HG03025 (cell line): ENCODE data around the gene LARP4B.

Experiments used
- ATAC-seq: cut with Tn5 transposase; IDR thresholded peaks from one replicate; pipeline ENCODE4 v1.9.1; 2021; ENCODE audit warnings: mild to moderate bottlenecking, moderate library complexity; ENCODE audit not compliant: unreplicated experiment, low FRiP score

LARP4B gene

DNA sequence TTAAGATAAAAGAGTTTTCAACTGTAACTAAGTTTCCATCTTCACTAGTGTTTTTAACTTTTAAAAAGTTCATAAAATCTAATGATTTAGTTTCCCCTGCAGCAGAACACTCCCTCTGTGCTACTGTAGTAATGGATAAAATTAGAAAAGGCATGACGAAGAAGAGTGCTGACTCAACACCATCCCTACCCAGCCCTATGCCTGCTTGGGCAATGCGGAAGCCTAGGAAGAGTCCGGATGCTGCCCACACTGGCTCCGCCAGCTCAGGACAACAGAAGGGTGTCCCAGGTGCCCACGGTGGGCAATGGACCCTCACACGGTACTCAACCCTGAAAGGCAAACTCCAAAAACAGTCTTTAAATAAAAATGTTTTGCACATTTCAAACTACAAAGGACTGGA is 118.2 kb downstream of the LARP4B start:
- ATAC-seq = no peak

DNA sequence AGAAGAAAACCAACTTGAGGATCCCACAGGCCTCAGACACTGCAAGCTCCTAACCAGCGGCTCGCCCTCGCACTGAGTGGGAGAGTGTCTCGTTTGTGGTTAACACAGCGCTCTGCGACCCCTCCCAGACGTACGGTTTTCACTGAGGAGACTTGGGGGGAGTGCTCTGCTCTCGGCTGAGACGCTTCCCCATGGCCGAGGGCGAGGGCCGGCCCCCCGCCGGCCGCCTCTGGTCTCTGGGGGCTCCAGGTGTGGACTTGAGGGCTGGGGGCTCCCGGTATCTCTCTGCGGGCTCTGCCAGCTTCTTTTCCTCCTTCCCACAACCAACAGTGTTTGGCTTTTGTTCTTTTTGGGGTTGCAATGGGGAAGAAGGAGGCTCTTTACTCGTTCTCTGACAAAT is 118.7 kb downstream of the LARP4B start:
- no peak for ATAC-seq

DNA sequence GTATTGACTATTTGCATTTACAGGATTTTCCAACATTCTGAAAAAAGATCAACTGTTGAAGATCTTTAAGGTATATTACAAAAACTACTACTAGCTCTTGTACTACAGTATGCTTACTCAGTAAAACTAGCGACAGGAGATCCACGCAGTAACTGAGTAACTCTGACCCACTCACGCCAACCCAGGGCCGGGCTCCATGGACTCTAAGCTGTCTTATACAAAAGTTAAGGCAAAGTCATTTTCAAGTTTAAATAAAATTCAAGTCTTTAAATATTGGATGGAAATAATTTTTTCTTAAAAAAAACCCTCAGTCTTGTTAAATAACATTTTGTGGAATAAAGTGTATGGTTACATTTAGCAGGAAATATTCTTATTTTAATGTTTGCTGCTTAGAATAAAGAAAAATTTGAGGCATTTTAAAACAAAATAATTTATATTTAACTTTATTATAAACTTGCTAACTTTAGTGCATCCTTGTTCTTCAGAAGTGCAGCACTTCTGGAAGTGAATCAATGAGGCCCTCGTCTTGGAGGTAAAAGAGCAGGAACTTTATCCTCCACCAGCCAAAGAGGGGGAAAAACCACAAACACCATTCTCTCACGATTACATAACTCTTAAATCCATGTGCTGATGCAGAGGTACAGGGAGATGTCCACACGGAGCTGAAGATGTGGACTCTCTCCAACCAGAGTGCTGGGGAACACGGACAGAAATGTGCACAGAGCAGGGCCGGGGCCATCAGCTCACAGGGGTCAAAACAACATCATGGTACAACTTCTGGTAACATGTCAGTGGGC is 119.9 kb downstream of the LARP4B start:
- ATAC-seq = no peak

DNA sequence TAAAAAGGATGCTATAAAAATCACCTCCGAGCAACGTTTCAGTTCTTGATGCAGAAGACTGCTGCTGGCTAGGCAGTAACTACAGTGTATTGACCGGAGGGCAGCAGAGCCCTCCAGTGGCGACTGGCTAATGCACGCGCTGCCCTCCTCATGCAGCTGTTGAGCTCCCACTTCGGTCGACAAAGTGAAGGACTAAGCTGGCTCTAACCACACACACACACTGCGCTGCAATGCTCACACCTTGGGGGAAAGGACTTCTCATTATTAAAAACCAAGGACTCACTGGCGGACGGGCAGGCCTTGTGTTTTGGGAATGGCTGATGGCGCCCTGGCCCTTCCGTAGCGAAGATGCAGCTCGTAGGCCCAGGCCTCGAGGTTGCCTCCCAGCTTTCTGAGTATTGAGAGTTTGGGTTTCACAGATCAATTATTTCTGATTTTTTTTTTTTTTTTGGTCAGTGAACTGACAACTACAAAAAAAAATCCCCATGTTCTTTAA is 121.1 kb downstream of the LARP4B start:
- no peak for ATAC-seq

DNA sequence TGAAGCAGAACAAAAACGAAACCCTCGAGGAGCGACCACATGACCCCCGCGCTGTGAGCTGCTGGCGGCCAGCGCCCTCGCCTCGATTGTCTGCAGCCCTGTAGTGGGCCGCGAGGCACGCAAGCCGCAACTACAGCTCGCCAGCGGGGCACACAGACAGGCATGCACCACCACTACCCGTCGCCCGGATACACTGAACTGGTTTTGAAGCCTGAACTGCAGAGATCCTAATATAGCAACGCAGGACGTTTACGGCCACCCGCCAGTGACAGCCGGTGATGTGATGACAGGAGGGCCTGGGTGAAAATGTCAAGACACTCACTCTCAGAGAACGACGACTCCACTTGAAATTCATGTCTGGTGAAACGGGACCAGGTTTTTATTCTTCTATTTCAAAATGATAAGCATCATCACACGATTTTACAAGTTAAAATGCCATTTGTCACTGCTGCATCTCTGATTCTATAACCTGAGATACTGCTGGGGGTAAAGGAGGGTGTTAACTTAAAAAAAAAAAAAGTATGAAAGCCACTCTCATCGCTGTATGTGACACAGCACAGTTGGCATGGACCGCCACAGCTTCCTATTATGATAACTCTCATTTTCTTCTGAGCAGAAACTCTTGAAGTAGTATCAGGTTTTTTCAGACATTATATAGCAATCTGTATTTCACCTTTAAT is 121.7 kb downstream of the LARP4B start:
- no peak for ATAC-seq

DNA sequence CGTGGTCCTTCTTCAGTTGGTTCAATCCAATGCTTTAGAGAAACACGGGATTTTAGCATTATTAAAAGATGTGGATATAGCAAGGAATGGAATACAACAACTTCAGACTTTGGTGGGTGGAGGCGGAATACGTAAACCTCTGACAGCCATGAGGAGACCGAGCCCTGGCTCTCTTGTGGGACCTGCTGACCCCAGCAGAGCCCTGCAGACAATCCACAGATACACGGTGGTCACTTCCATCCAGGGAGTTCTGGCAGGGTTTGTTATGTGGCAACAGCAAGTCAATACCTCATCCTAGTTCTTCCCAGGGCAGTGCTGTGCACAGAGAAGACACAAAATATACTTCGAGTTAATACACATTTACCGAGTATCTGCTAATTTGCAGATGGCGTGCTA is 123.5 kb downstream of the LARP4B start:
- no peak for ATAC-seq

DNA sequence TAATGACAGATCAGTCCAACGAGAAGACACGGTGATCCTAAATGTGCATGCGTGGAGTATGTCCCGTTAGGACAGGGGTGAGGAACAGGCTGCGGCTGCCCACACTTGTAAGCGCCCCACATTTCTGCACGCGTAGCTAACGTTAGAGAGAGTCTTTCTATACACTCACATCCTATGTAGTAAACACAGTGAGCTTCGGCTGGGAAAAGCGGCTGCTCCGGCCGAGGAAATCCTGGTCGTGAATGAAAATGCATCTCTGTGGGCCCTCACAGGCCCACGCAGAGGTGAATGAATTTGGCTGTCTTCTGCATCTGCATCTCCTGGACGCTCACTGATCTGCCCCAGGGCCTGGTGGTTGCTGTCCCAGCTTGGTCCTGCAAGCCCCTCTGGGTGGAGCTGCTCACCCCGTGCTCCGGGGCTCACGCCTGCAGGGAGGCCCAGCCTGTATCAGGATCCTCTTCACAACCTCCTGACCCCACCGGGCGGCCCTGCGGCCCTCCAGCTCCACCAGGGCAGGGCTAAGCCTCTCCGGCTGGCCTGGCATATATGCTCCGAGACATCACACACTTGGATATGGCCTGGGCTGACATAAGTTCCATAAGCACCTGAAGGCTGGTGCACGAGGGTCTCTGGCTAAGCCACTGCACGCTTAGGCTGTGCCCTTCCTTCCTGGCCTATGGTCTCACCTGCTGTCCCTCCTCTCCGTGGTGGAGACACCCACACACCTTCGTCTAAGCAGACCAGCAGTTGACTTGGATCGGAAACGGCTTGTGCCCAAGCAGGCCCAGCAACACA is 124.1 kb downstream of the LARP4B start:
- no peak for ATAC-seq

DNA sequence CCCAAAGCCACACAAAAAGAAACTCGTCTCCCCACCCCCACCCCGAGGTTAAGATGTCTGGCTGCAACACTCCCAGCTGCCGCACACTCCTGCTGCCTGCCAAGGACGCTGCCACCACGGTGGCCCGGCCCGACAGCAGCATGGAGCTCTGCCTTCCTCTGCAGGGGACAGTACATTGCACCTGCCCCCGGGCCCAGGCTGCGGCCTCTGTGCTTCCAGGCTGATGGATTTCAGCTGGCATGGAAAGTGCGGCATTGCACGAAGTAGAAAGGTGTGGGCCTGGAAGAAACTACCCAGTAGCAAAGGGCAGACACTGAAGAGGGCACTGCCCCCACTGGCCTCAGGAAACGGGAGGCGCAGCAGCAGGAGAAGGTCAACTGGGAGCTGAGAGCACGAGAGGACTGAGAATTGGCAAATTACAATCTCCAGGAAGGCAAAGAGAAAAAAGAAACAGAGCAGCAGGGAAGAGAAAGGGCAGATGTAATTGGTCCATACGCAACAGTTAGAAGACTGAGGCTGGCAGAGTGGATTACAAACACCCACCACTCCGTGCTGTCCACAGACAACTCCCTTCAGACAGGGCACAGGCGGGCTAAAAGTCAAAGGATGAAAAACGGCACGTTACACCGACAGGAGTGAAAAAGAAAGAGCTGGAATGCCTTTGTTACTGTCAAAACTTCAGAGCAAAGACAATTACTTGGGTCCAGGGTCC is 124.9 kb downstream of the LARP4B start:
- ATAC-seq = no peak

DNA sequence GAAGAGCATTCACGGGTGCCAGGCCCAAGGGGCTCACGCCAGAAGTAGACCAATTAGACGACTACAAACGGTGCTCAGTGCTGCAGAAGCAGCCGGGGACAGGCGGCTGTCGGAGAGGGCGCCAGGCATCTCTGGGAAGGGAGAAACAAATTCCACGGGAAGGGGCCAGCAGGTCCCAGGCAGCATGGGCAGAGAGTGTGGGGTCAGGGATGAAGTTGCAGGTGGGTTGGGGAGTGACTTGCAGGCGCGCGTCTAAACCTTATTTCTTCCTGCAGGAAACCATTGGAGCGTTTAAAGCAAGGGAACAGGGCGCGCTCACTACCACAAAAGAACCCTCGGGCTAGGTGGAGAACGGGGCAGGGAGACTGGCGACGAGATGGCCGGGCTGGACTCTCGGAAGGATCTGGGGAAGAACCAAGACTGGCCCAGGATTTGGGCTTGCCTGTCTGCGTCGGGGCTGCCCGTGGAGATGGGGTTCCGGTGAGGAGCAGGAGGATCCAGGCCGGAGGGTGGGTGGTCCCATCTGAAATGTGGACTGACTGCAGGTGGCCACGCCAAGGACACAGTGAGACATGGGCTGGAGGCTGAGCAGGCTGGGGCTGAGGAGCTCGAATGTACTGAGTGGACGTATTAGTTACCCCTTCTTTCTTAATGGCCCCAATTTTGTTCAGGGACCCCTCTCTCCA is 125.7 kb downstream of the LARP4B start:
- no peak for ATAC-seq

DNA sequence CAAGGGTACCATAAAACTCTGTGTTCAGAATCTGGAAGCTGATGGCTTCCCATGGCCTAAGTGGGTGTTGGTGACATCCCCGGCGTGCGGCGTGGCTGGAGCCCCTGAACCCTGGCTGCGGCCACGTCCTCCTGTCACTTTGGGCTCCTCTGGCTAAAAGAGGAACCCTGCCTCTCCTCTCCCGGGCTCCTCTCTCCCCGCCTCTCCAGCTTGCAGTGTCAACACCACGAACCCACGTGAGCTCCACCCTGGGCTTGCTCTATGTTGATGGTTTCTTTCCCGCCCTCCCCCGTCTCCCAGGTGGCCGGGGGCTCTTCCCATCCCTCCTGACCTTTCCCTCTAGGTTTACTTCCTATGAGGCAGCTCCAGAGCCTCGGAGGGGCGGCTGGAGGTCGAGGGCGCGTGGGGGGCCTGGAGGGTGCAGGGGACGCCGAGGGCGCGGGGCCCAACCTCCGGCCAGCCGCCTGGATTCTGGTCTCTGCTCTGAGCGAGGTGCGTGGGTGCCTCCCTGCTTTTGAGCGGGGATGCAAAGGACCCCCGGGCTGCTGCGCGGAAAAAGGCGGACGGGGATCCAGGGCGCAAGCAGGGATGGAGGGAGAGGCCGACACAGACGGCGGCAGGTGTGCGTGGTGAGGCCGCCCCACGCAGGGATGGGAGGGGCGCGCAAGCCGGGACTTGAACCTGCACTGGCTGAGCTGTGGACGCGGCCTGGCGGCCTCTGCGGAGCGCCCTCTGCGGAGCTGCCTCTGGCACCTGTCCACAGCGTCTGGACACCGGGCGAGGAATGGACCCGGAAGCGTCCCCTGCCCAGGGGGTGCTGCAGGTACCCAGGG is 126.5 kb downstream of the LARP4B start:
- no peak for ATAC-seq

DNA sequence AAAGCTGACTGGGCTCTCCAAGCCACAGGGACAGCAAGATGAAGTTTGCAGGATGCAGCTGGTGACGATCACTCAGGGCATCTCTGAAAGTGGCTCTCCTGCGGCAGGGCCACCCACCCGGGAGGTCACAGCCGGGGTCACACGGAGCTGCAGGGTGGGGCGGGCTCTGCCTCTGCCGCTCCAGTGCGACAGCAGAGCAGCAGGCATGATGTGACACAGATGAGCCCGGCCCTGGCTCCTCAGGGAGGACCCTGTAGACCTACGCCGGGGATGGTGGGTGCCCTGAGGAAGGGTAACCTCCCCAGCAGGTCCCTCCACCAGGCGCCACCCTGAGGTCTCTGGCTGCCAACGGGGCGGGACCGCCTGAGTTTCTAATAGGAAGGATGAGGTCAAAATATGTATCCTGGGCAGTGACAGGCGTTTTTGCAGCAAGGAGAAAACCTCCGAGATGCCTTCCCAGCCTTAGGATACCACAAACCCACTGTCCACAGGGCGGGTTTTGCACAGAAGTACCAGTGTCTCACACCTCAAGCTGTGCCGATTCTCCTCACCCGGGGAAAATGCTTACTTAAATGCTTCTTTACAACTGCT is 127.2 kb downstream of the LARP4B start:
- ATAC-seq = no peak

DNA sequence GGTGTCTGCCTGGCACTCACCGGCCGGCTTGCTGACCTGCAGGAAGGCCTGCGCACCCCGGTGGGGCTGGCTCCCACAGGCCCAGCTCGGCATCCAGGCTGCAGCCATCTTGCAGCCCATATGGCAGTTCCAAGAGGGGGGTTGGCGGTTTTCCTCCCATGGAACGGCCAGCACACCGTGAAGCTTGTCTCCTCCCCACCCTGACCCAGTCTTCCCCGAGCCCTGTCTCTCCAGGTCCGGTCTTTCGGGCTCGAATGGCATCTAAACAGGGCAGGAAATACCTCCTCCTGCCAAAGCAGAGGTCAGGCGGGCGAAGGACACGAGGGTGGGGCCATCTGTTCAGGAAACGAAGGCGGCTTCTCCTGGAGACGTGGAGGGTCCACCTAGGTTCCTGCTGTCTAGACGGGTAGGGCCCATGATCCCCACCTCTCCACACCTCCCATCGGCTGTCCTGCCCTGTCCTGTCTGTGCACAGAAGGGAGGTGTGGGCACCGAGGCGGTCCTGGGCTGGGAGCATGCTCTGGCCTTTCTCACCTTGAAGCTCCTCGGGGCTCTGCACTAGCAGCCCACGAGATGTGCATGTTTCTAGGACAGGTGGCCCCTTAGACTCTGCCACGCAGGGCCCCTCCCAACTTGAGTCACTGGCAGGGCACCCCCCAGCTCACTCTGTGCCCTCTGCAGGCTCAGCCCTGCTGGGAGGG is 128.3 kb downstream of the LARP4B start:
- ATAC-seq = no peak

DNA sequence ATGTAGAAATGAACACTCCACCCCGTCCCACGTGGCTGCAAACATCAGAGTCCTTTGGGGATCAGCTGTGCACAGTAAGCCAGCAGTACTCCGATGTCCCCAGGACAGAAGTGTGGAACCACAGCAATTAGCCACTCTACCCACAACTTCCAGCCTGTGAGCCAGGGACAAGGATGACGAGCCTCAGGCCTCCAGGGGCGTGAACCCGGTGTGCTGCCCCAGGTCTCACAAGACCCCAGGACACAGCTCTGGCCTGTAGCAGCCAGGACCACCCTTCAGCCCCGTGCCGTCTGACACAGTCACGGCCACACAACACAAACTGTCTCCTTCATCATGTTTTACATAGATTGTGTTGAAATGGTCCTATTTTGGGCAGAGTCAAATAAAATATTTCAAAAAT is 129.0 kb downstream of the LARP4B start:
- ATAC-seq = no peak

DNA sequence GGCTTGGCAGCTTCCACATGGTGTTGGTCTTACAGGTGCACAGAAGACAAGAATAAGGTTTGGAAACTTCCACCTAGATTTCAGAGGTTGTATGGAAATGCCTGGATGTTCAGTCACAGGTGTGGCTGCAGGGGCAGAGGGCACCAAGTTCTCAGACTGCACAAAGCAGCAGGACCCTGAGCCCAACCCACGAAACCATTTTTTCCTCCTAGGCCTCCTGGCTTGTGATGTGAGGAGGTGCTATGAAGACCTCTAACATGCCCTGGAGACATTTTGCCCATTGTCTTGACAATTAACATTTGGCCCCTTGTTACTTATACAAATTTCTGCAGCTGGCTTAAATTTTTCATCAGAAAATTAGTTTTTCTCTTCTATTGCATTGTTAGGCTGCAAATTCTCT is 134.3 kb downstream of the LARP4B start:
- no peak for ATAC-seq

DNA sequence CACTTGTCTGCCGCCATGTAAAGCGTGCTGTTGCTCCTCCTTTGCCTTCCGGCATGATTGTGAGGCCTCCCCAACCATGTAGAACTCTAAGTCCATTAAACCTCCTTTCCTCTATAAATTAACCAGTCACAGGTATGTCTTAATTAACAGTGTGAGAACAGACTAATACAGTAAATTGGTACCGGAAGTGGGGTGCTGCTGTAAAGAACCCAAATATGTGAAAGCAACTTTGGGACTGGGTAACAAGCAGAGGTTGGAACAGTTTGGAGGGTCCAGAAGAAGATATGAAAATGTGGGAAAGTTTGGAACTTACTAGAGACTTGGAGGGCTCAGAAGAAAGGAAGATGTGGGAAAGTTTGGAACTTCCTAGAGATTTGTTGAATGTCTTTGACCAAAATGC is 135.3 kb downstream of the LARP4B start:
- ATAC-seq = no peak

DNA sequence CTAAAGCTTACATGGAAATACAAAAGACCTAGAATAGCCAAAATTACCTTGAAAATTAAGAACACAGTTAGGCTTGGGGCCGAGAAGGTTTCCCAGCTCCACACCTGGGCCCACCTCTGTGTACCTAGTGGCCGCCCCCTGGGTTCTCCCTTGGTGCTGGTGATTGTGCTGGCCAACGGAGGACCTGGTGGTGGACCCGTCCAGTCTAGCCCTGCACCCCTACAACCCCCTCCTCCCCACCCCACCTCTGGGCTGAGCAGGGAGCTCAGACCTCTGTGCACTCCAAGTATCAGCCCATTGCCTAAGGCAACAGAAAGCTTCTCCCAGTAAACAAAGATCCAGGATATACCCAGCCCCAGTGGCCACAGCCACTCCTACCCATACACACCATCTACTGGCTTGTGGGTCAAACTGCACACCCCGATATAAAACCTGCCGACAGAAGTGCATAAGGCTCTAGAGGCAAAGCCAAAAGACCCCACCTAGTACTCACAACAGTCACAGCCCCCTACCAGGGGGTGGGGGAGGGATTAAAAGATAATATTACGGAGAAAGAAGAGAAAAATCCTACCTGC is 137.0 kb downstream of the LARP4B start:
- ATAC-seq = no peak

DNA sequence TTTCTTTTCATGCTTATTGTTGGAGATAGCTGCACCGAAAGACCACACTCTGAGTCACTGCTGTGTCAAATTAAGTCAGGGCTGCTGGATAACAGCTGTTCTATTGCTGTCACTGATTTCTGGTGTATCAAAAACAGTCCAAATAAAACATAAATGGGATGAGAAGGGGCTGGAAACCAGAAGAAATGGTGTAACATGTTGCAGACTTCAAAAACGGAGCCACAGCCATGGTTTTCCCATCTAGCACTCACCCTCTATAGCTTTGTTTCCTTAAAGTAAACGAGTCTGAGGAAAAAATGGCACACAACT is 138.8 kb downstream of the LARP4B start:
- ATAC-seq = no peak
